CD14-positive monocyte (primary cell): ENCODE data around the gene KRT86. TPM values are rescaled to one million over a fixed set of nuclear protein-coding genes. Genes with fewer than 3 reads are reported as not detected.

Experiments used
- DNase-seq, 3 donors: peaks; one replicate each; pipeline ENCODE4 v3.0.0-alpha.2; 2011 to 2022
- H2AFZ ChIP-seq: 2 replicates; pipeline ENCODE4 v1.6.0; 2012; ENCODE audit warnings: mild to moderate bottlenecking, low read depth, low read length, inconsistent platforms; ENCODE audit not compliant: insufficient read depth, poor library complexity, severe bottlenecking
- H3K27ac ChIP-seq, 2 donors: 1 replicate in 1 of 2; 2 replicates in 1 of 2; pipeline ENCODE4 v1.5.1; 2012 to 2013; ENCODE audit warnings: low read length in 2 of 2, control low read depth in 1 of 2, inconsistent platforms in 1 of 2, low read depth in 1 of 2, mild to moderate bottlenecking in 1 of 2
- H3K27me3 ChIP-seq, 2 donors: one replicate each; pipeline versions ENCODE4 v1.6.0 to v1.6.1; 2011 to 2013; ENCODE audit warnings: low read length in 2 of 2; ENCODE audit not compliant: control insufficient read depth in 2 of 2, insufficient read depth in 2 of 2
- H3K36me3 ChIP-seq, 2 donors: replicated peaks in 1 of 2; 1 replicate in 1 of 2; 2 replicates in 1 of 2; pipeline versions ENCODE4 v1.5.1 to v1.6.1; 2012 to 2013; ENCODE audit warnings: low read length in 2 of 2, control low read depth in 1 of 2, inconsistent platforms in 1 of 2, mild to moderate bottlenecking in 1 of 2; ENCODE audit not compliant: insufficient read depth in 2 of 2, control insufficient read depth in 1 of 2
- H3K4me1 ChIP-seq, 2 donors: 1 replicate in 1 of 2; 2 replicates in 1 of 2; pipeline versions ENCODE4 v1.5.1 to v1.6.1; 2012 to 2013; ENCODE audit warnings: low read length in 2 of 2, control low read depth in 1 of 2, inconsistent platforms in 1 of 2, mild to moderate bottlenecking in 1 of 2, moderate library complexity in 1 of 2; ENCODE audit not compliant: insufficient read depth in 2 of 2, control insufficient read depth in 1 of 2
- H3K4me2 ChIP-seq: replicated peaks from 2 replicates; pipeline ENCODE3; 2012; ENCODE audit warnings: low read length, moderate library complexity, mild to moderate bottlenecking; ENCODE audit not compliant: poor library complexity, severe bottlenecking; ENCODE audit errors: extremely low read depth
- H3K4me3 ChIP-seq, 3 experiments: fragments of 200-600 bp in 1 of 3; sonication (generic) in 1 of 3; replicated peaks in 1 of 3; 1 replicate in 2 of 3; 2 replicates in 1 of 3; pipeline ENCODE4 v1.5.1; 2011 to 2013; ENCODE audit warnings: low read length in 3 of 3, mild to moderate bottlenecking in 3 of 3, control low read depth in 2 of 3, low read depth in 2 of 3, inconsistent platforms in 1 of 3, moderate library complexity in 1 of 3
- H3K79me2 ChIP-seq: 2 replicates; pipeline ENCODE4 v1.6.0; 2012; ENCODE audit warnings: mild to moderate bottlenecking, control low read depth, inconsistent platforms, low read length, moderate library complexity; ENCODE audit not compliant: insufficient read depth
- H3K9ac ChIP-seq: 2 replicates; pipeline ENCODE4 v1.6.0; 2017; ENCODE audit warnings: low read length, mild to moderate bottlenecking; ENCODE audit not compliant: insufficient read depth, poor library complexity, severe bottlenecking
- H3K9me3 ChIP-seq, 2 donors: replicated peaks in 1 of 2; 1 replicate in 1 of 2; 2 replicates in 1 of 2; pipeline versions ENCODE4 v1.5.1 to v1.6.1; 2012 to 2013; ENCODE audit warnings: low read length in 2 of 2, control low read depth in 1 of 2; ENCODE audit not compliant: control insufficient read depth in 1 of 2, insufficient read depth in 1 of 2
- H4K20me1 ChIP-seq: 2 replicates; pipeline ENCODE4 v1.6.0; 2012; ENCODE audit warnings: mild to moderate bottlenecking, low read length, control low read depth, moderate library complexity; ENCODE audit not compliant: insufficient read depth
- H3K27ac Mint-ChIP-seq, 7 donors: one replicate each; pipeline ENCODE4 v1.8.0; 2020; ENCODE audit warnings: mild to moderate bottlenecking in 7 of 7, mixed read lengths in 7 of 7, moderate library complexity in 6 of 7, inconsistent platforms in 2 of 7
- H3K27me3 Mint-ChIP-seq, 3 donors: one replicate each; pipeline ENCODE4 v1.8.0; 2021 to 2022; ENCODE audit warnings: low read depth in 3 of 3, mild to moderate bottlenecking in 3 of 3, mixed read lengths in 3 of 3, moderate library complexity in 3 of 3, inconsistent platforms in 1 of 3
- H3K36me3 Mint-ChIP-seq, 2 donors: one replicate each; pipeline ENCODE4 v1.8.0; 2020; ENCODE audit warnings: mixed read lengths in 2 of 2, inconsistent platforms in 1 of 2, mild to moderate bottlenecking in 1 of 2
- H3K4me1 Mint-ChIP-seq: one replicate; pipeline ENCODE4 v1.8.0; 2020; ENCODE audit warnings: mild to moderate bottlenecking, mixed read lengths
- H3K4me3 Mint-ChIP-seq, 2 donors: one replicate each; pipeline ENCODE4 v1.8.0; 2020; ENCODE audit warnings: mild to moderate bottlenecking in 2 of 2, mixed read lengths in 2 of 2, moderate library complexity in 1 of 2
- H3K9me3 Mint-ChIP-seq, 7 donors: one replicate each; pipeline ENCODE4 v1.8.0; 2020 to 2022; ENCODE audit warnings: mixed read lengths in 7 of 7, mild to moderate bottlenecking in 6 of 7, moderate library complexity in 6 of 7, inconsistent platforms in 2 of 7
- CTCF ChIP-seq: fragments of 200-600 bp; IDR thresholded peaks from one replicate; pipeline ENCODE4 v1.8.0; 2022; ENCODE audit warnings: antibody characterized with exemption, mild to moderate bottlenecking
- WGBS: methylation state at CpG from one replicate; pipeline ENCODE4 v1.1.5; 2013; ENCODE audit warnings: missing lambda C conversion rate; ENCODE audit not compliant: insufficient coverage; 5-methylcytosine and 5-hydroxymethylcytosine counted together
- intact Hi-C, 2 donors: fragments of 100-400 bp; cut with micrococcal nuclease; formaldehyde crosslinking; loops; one replicate each; pipeline versions ENCODE4 v1.15.0 to v1.15.1; 2023
- polyA plus RNA-seq, 3 donors: library from polyadenylated mRNA; depleted of rRNA in 1 of 3; unstranded in 2 of 3; stranded (reverse) in 1 of 3; fragments of 300-500 nt in 2 of 3; fragments of >200 nt in 1 of 3; fragmentation: Illumina TruSeq in 2 of 3; gene quantifications; 1 replicate in 2 of 3; 2 replicates in 1 of 3; pipeline ENCODE4 v1.2.3, GENCODE V29; 2012 to 2021

KRT86 gene
- polyA plus RNA-seq, 3 donors, result not detected

GRCh38 chr12:52262286-52262685 is 12.2 kb upstream of the KRT86 start:
- no peak for TF ChIP-seq CTCF
- Mint-ChIP-seq H3K27me3 (peaks cover 50 to 69% (median 63%) of the 10 kb centered on the region in 3 donors), H3K27ac (no peak overlapping the region), H3K36me3 (peaks cover 4 to 7% of the 10 kb centered on the region in 2 donors), H3K9me3 (peaks cover 0 to 15% (median 1%) of the 10 kb centered on the region in 7 donors), H3K4me3 (peak overlapping the region in 1 of 2 donors; percentile 35), H3K4me1 (peaks cover 34% of the 10 kb centered on the region)
- Histone ChIP-seq H2AFZ (no peak overlapping the region), H3K4me3 (no peak overlapping the region), H3K9me3 (peaks cover 0 to 3% of the 10 kb centered on the region in 2 donors), H3K4me1 (peaks cover 14 to 43% of the 10 kb centered on the region in 2 donors), H3K36me3 (no peaks in the 10 kb centered on the region), H4K20me1 (no peaks in the 10 kb centered on the region), H3K4me2 (no peak overlapping the region), H3K27me3 (peaks cover 37 to 56% of the 10 kb centered on the region in 2 donors), H3K79me2 (no peaks in the 10 kb centered on the region), H3K27ac (no peak overlapping the region), H3K9ac (no peak overlapping the region)
- intact Hi-C loops, result no loop called here
- 100% methylated on average over 1 of the region's 3 CpGs for WGBS
- DNase-seq, result no peak

GRCh38 chr12:52263761-52264434 is 10.5 kb upstream of the KRT86 start:
- Mint-ChIP-seq H3K36me3 (peaks cover 4 to 7% of the 10 kb centered on the region in 2 donors), H3K27me3 (peaks cover 42 to 58% (median 50%) of the 10 kb centered on the region in 3 donors), H3K4me1 (peaks cover 31% of the 10 kb centered on the region), H3K4me3 (no peak overlapping the region), H3K9me3 (peaks cover 0 to 14% (median 0%) of the 10 kb centered on the region in 7 donors), H3K27ac (peak overlapping the region in 1 of 7 donors; percentile 6)
- no peaks in the 10 kb centered on the region for H3K36me3 ChIP-seq
- no peaks in the 10 kb centered on the region for H3K79me2 ChIP-seq
- no peak overlapping the region for H3K27ac ChIP-seq
- TF ChIP-seq CTCF, result no peak
- no peak overlapping the region for H3K9ac ChIP-seq
- H3K9me3 ChIP-seq, result peaks cover 0 to 3% of the 10 kb centered on the region in 2 donors
- no peak overlapping the region for H3K4me3 ChIP-seq
- no peak for DNase-seq
- peaks cover 25 to 43% of the 10 kb centered on the region in 2 donors for H3K27me3 ChIP-seq
- peaks cover 14 to 34% of the 10 kb centered on the region in 2 donors for H3K4me1 ChIP-seq
- WGBS, result 92% methylated on average over 5 of the region's 7 CpGs
- intact Hi-C loops, result no loop called here
- no peaks in the 10 kb centered on the region for H4K20me1 ChIP-seq
- H3K4me2 ChIP-seq, result no peak overlapping the region
- no peak overlapping the region for H2AFZ ChIP-seq
